ENCODE measurements around the gene PPM1E.

The PPM1E gene

GRCh38 chr17:58974354-58974753 lies 218.7 kb downstream of the PPM1E start:
- Histone ChIP-seq H3K18ac (ENCODE audit: low read length) (no peak overlapping the region), H3K14ac (ENCODE audit: low read length) (no peak overlapping the region), H2AFZ (ENCODE audit: insufficient read depth, low read length, poor library complexity) (no peak overlapping the region), H3K79me1 (ENCODE audit: low read length) (no peaks in the 10 kb centered on the region), H2AK5ac (ENCODE audit: low read length) (no peak overlapping the region), H3K9ac (ENCODE audit: low read length) (no peak overlapping the region), H3K27me3 (ENCODE audit: insufficient read depth, low read length) (no peaks in the 10 kb centered on the region), H2BK120ac (ENCODE audit: insufficient read depth, low read length, poor library complexity) (no peak overlapping the region), H2BK12ac (ENCODE audit: low read length) (no peak overlapping the region), H3K4ac (ENCODE audit: low read depth, low read length) (no peak overlapping the region), H3K36me3 (ENCODE audit: control insufficient read depth in 1 of 2, insufficient read depth in 2 of 2, low read length in 2 of 2) (no peaks in the 10 kb centered on the region), H4K12ac (ENCODE audit: low read depth, low read length) (no peak overlapping the region), H3K4me1 (ENCODE audit: control insufficient read depth in 1 of 2, insufficient read depth in 2 of 2, low read length in 2 of 2) (no peaks in the 10 kb centered on the region), H3K9me3 (ENCODE audit: insufficient read depth, low read depth, low read length) (no peaks in the 10 kb centered on the region), H3K23ac (ENCODE audit: low read length) (no peak overlapping the region), H4K8ac (ENCODE audit: low read depth, low read length) (no peak overlapping the region), H3K79me2 (ENCODE audit: control insufficient read depth, insufficient read depth, low read length, poor library complexity) (no peaks in the 10 kb centered on the region), H4K91ac (ENCODE audit: low read depth, low read length) (no peak overlapping the region), H2BK5ac (ENCODE audit: low read depth, low read length, poor library complexity) (no peak overlapping the region), H3K27ac (ENCODE audit: low read depth, low read length) (no peak overlapping the region), H3K4me3 (ENCODE audit: low read depth, low read length) (no peak overlapping the region), H3K4me2 (ENCODE audit: low read length) (no peak overlapping the region)
- WGBS (ENCODE audit: extremely low coverage, insufficient coverage, insufficient read length) = no CpG with 5 or more reads among the region's 2 CpGs
- no peak for DNase-seq

GRCh38 chr17:58976541-58976940 lies 220.9 kb downstream of the PPM1E start:
- no peak overlapping the region for H3K9ac ChIP-seq (ENCODE audit: low read length)
- no peak overlapping the region for H4K91ac ChIP-seq (ENCODE audit: low read depth, low read length)
- H3K79me1 ChIP-seq (ENCODE audit: low read length) = no peaks in the 10 kb centered on the region
- no peak overlapping the region for H3K27ac ChIP-seq (ENCODE audit: low read depth, low read length)
- no peak overlapping the region for H2BK12ac ChIP-seq (ENCODE audit: low read length)
- no peak for DNase-seq
- H3K27me3 ChIP-seq (ENCODE audit: insufficient read depth, low read length) = no peaks in the 10 kb centered on the region
- H2BK120ac ChIP-seq (ENCODE audit: insufficient read depth, low read length, poor library complexity) = no peak overlapping the region
- no peak overlapping the region for H3K4me3 ChIP-seq (ENCODE audit: low read depth, low read length)
- H3K79me2 ChIP-seq (ENCODE audit: control insufficient read depth, insufficient read depth, low read length, poor library complexity) = no peaks in the 10 kb centered on the region
- H4K12ac ChIP-seq (ENCODE audit: low read depth, low read length) = no peak overlapping the region
- no peak overlapping the region for H2AFZ ChIP-seq (ENCODE audit: insufficient read depth, low read length, poor library complexity)
- no peaks in the 10 kb centered on the region for H3K9me3 ChIP-seq (ENCODE audit: insufficient read depth, low read depth, low read length)
- no peaks in the 10 kb centered on the region for H3K4me1 ChIP-seq (ENCODE audit: control insufficient read depth in 1 of 2, insufficient read depth in 2 of 2, low read length in 2 of 2)
- no peak overlapping the region for H3K4me2 ChIP-seq (ENCODE audit: low read length)
- H3K36me3 ChIP-seq (ENCODE audit: control insufficient read depth in 1 of 2, insufficient read depth in 2 of 2, low read length in 2 of 2) = no peaks in the 10 kb centered on the region
- H3K4ac ChIP-seq (ENCODE audit: low read depth, low read length) = no peak overlapping the region
- WGBS (ENCODE audit: extremely low coverage, insufficient coverage, insufficient read length) = no CpG with 5 or more reads among the region's 3 CpGs
- H3K14ac ChIP-seq (ENCODE audit: low read length) = no peak overlapping the region
- H3K18ac ChIP-seq (ENCODE audit: low read length) = no peak overlapping the region
- no peak overlapping the region for H3K23ac ChIP-seq (ENCODE audit: low read length)
- no peak overlapping the region for H2AK5ac ChIP-seq (ENCODE audit: low read length)
- no peak overlapping the region for H2BK5ac ChIP-seq (ENCODE audit: low read depth, low read length, poor library complexity)
- no peak overlapping the region for H4K8ac ChIP-seq (ENCODE audit: low read depth, low read length)

DNA sequence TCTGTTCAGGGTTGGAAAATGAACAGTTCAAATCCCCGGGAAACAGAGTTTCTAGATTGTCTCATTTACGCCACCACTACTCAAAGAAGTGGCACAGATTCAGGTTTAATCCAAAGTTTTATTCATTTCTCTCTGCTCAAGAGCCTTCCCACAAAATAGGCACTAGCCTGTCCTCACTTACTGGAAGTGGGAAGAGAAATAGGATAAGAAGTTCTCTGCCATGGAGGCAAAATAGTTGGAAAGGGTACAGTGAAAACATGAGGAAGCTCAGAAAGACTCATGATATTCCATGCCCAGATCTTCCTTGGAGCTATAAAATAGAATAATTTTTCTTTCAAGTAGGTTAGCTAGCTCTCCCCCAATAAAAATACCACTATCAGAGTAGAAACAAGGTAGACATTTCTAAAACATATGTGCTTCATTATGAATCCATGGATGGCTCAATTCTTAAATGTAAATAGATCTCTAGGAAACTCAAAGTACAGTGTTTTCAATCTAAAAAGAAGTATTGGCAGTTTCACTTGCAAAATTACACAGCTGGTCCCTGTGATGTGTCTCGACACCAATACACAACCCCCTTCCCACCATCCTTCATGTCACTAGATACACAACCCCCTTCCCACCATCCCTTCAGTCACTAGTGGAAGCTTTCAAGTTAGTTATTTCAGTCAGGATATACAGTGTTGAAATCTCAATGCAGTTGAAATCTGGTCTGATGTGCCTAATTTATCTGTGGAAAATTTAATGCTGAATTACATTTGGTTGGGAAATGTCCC lies 225.2 kb downstream of the PPM1E start:
- no peak overlapping the region for H3K9ac ChIP-seq (ENCODE audit: low read length)
- no peak overlapping the region for H2BK120ac ChIP-seq (ENCODE audit: insufficient read depth, low read length, poor library complexity)
- no peak overlapping the region for H2BK5ac ChIP-seq (ENCODE audit: low read depth, low read length, poor library complexity)
- WGBS (ENCODE audit: extremely low coverage, insufficient coverage, insufficient read length) = no CpG with 5 or more reads among the region's 3 CpGs
- H4K91ac ChIP-seq (ENCODE audit: low read depth, low read length) = no peak overlapping the region
- H3K18ac ChIP-seq (ENCODE audit: low read length) = no peak overlapping the region
- no peak overlapping the region for H3K4ac ChIP-seq (ENCODE audit: low read depth, low read length)
- no peak overlapping the region for H3K27ac ChIP-seq (ENCODE audit: low read depth, low read length)
- no peak overlapping the region for H2BK12ac ChIP-seq (ENCODE audit: low read length)
- no peak overlapping the region for H3K4me2 ChIP-seq (ENCODE audit: low read length)
- H3K9me3 ChIP-seq (ENCODE audit: insufficient read depth, low read depth, low read length) = no peaks in the 10 kb centered on the region
- H3K4me3 ChIP-seq (ENCODE audit: low read depth, low read length) = no peak overlapping the region
- H3K79me1 ChIP-seq (ENCODE audit: low read length) = no peaks in the 10 kb centered on the region
- no peak overlapping the region for H3K23ac ChIP-seq (ENCODE audit: low read length)
- H3K79me2 ChIP-seq (ENCODE audit: control insufficient read depth, insufficient read depth, low read length, poor library complexity) = no peaks in the 10 kb centered on the region
- no peak overlapping the region for H2AFZ ChIP-seq (ENCODE audit: insufficient read depth, low read length, poor library complexity)
- no peak overlapping the region for H3K14ac ChIP-seq (ENCODE audit: low read length)
- H4K8ac ChIP-seq (ENCODE audit: low read depth, low read length) = no peak overlapping the region
- H3K4me1 ChIP-seq (ENCODE audit: control insufficient read depth in 1 of 2, insufficient read depth in 2 of 2, low read length in 2 of 2) = no peaks in the 10 kb centered on the region
- DNase-seq = no peak
- H3K27me3 ChIP-seq (ENCODE audit: insufficient read depth, low read length) = no peaks in the 10 kb centered on the region
- no peak overlapping the region for H2AK5ac ChIP-seq (ENCODE audit: low read length)
- H4K12ac ChIP-seq (ENCODE audit: low read depth, low read length) = no peak overlapping the region
- no peaks in the 10 kb centered on the region for H3K36me3 ChIP-seq (ENCODE audit: control insufficient read depth in 1 of 2, insufficient read depth in 2 of 2, low read length in 2 of 2)

- Histone ChIP-seq H3K79me2 (ENCODE audit: control insufficient read depth, insufficient read depth, low read length, poor library complexity) (no peaks in the 10 kb centered on the region), H3K4me1 (ENCODE audit: control insufficient read depth in 1 of 2, insufficient read depth in 2 of 2, low read length in 2 of 2) (no peaks in the 10 kb centered on the region), H4K91ac (ENCODE audit: low read depth, low read length) (no peak overlapping the region), H2AFZ (ENCODE audit: insufficient read depth, low read length, poor library complexity) (no peak overlapping the region), H4K12ac (ENCODE audit: low read depth, low read length) (no peak overlapping the region), H3K18ac (ENCODE audit: low read length) (no peak overlapping the region), H3K14ac (ENCODE audit: low read length) (no peak overlapping the region), H2BK12ac (ENCODE audit: low read length) (no peak overlapping the region), H2BK120ac (ENCODE audit: insufficient read depth, low read length, poor library complexity) (no peak overlapping the region), H2BK5ac (ENCODE audit: low read depth, low read length, poor library complexity) (no peak overlapping the region), H2AK5ac (ENCODE audit: low read length) (no peak overlapping the region), H4K8ac (ENCODE audit: low read depth, low read length) (no peak overlapping the region), H3K27me3 (ENCODE audit: insufficient read depth, low read length) (no peaks in the 10 kb centered on the region), H3K4me3 (ENCODE audit: low read depth, low read length) (no peak overlapping the region), H3K4me2 (ENCODE audit: low read length) (no peak overlapping the region), H3K4ac (ENCODE audit: low read depth, low read length) (no peak overlapping the region), H3K9me3 (ENCODE audit: insufficient read depth, low read depth, low read length) (no peaks in the 10 kb centered on the region), H3K23ac (ENCODE audit: low read length) (no peak overlapping the region), H3K36me3 (ENCODE audit: control insufficient read depth in 1 of 2, insufficient read depth in 2 of 2, low read length in 2 of 2) (no peaks in the 10 kb centered on the region), H3K9ac (ENCODE audit: low read length) (no peak overlapping the region), H3K27ac (ENCODE audit: low read depth, low read length) (no peak overlapping the region), H3K79me1 (ENCODE audit: low read length) (no peaks in the 10 kb centered on the region)
- DNase-seq = no peak
- no CpG with 5 or more reads among the region's 3 CpGs for WGBS (ENCODE audit: extremely low coverage, insufficient coverage, insufficient read length)
These were observed 227.0 kb downstream of the PPM1E start for GRCh38 chr17:58982626-58983025.
